Measurements from ENCODE around the gene ATXN1. TPM values are rescaled to one million over a fixed set of nuclear protein-coding genes. Genes with fewer than 3 reads are reported as not detected.

ATXN1 gene
- total RNA-seq, 1 donor from 2014 or later: 33.7 TPM

GRCh38 chr6:16284472-16284871 lies 476.8 kb downstream of the ATXN1 start:
- H3K9me3 Mint-ChIP-seq: no peaks in the 10 kb centered on the region
- peaks cover 19% of the 10 kb centered on the region for H3K4me1 Mint-ChIP-seq (ENCODE audit: unreplicated experiment)
- no peak for TF ChIP-seq CTCF (conservative IDR thresholded peaks at IDR 0.05)
- H3K27ac Mint-ChIP-seq: no peak overlapping the region
- H3K4me3 Mint-ChIP-seq: no peak overlapping the region
- no peaks in the 10 kb centered on the region for H3K36me3 Mint-ChIP-seq
- DNase-seq (ENCODE audit: extremely low spot score, unreplicated experiment): no peak
- peaks cover 5% of the 10 kb centered on the region for H3K27me3 Mint-ChIP-seq

GRCh38 chr6:16282370-16282769 lies 478.9 kb downstream of the ATXN1 start:
- DNase-seq (ENCODE audit: extremely low spot score, unreplicated experiment): no peak
- Mint-ChIP-seq H3K4me1 (ENCODE audit: unreplicated experiment) (peaks cover 29% of the 10 kb centered on the region), H3K27ac (no peak overlapping the region), H3K36me3 (no peaks in the 10 kb centered on the region), H3K9me3 (no peaks in the 10 kb centered on the region), H3K27me3 (peaks cover 15% of the 10 kb centered on the region), H3K4me3 (no peak overlapping the region)
- TF ChIP-seq CTCF (conservative IDR thresholded peaks at IDR 0.05): no peak

GRCh38 chr6:16279243-16279642 lies 482.0 kb downstream of the ATXN1 start:
- Mint-ChIP-seq H3K4me1 (ENCODE audit: unreplicated experiment) (peaks cover 29% of the 10 kb centered on the region), H3K27ac (no peak overlapping the region), H3K27me3 (peaks cover 11% of the 10 kb centered on the region), H3K4me3 (no peak overlapping the region), H3K9me3 (no peaks in the 10 kb centered on the region), H3K36me3 (no peaks in the 10 kb centered on the region)
- DNase-seq (ENCODE audit: extremely low spot score, unreplicated experiment): no peak
- TF ChIP-seq CTCF (conservative IDR thresholded peaks at IDR 0.05): no peak

GRCh38 chr6:16278750-16279149 lies 482.5 kb downstream of the ATXN1 start:
- DNase-seq (ENCODE audit: extremely low spot score, unreplicated experiment): no peak
- Mint-ChIP-seq H3K36me3 (no peaks in the 10 kb centered on the region), H3K27ac (no peak overlapping the region), H3K4me1 (ENCODE audit: unreplicated experiment) (peaks cover 26% of the 10 kb centered on the region), H3K4me3 (no peak overlapping the region), H3K9me3 (no peaks in the 10 kb centered on the region), H3K27me3 (peaks cover 11% of the 10 kb centered on the region)
- no peak for TF ChIP-seq CTCF (conservative IDR thresholded peaks at IDR 0.05)

- H3K4me1 Mint-ChIP-seq (ENCODE audit: unreplicated experiment): peaks cover 21% of the 10 kb centered on the region
- peak overlapping the region; percentile 79 for H3K27ac Mint-ChIP-seq
These were observed 483.1 kb downstream of the ATXN1 start for GRCh38 chr6:16278048-16278724.

More at GRCh38 chr6:16278048-16278724, 483.1 kb downstream of the ATXN1 start:
- Mint-ChIP-seq H3K9me3 (no peaks in the 10 kb centered on the region), H3K4me3 (no peak overlapping the region), H3K27me3 (peaks cover 11% of the 10 kb centered on the region), H3K36me3 (no peaks in the 10 kb centered on the region)
- no peak for TF ChIP-seq CTCF (conservative IDR thresholded peaks at IDR 0.05)
- DNase-seq (ENCODE audit: extremely low spot score, unreplicated experiment): no peak
